GM21825 (cell line): ENCODE data around the gene GPRC5C.
A peak's percentile ranks its signal among the peaks of the same experiment; 100 is the strongest.
"Not testable (repeated sequence)": the region's sequence is repeated elsewhere in the genome, so short reads cannot be mapped to it uniquely, and the experiment has no call there.

Source experiments
- ATAC-seq: cut with Tn5 transposase; IDR thresholded peaks from one replicate; pipeline ENCODE4 v1.9.1; 2021; ENCODE audit warnings: mild to moderate bottlenecking, moderate library complexity; ENCODE audit not compliant: unreplicated experiment

GPRC5C gene

DNA sequence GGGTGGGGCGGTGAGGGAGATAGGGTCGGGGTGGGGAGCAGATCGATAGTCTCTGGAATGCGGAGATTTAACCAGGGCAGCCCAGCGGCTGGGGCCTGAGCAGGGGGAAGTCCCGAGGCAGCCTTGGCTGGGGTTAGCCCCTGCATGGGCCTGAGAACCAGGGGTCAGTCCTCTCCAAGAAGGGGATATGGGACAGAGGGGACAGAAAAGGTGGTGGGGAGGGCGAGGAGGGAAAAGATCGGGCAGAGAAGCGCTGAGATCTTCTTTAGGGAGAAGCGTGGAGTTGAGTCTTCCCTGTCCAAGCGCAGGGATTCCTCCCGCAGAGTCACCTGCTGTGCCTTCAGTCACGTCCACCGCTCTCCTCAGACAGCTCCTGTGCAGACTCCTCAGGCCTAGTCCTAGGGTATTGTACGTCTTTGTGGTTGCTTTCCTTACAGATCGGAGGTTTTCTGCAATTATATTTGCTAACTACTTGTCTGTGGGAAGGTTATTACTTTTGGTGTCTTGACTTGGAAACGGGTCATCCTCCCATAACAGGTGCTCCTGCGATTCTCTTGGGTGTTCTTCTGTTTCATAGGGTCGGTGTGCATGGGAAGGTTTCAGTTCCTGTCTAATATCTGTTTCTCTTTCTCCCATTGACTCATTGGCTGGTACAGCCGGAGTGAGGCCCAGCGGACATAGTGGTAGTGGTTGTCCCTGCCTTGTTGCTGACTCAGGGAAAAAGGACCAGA lies 35.5 kb downstream of the GPRC5C start:
- ATAC-seq: peak; percentile 45

DNA sequence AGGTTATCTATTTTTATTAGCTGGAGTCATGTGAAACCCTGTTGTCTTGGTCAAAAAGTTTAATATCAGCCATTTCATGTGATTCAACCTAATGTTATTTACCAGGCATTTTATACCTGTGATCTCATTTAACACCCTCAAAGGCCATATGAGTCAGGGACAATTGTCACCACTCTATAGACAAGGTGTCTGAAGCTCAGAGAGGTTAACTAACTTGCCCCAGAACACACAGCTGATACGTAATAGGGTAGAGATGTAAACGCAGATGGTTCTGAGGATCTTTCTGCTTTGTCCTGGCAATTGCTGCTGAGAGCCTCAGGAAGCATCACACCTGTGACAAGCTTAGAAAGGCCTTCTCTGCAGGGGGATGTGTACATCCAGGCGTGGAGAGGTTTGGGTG lies 39.5 kb downstream of the GPRC5C start:
- no peak for ATAC-seq

DNA sequence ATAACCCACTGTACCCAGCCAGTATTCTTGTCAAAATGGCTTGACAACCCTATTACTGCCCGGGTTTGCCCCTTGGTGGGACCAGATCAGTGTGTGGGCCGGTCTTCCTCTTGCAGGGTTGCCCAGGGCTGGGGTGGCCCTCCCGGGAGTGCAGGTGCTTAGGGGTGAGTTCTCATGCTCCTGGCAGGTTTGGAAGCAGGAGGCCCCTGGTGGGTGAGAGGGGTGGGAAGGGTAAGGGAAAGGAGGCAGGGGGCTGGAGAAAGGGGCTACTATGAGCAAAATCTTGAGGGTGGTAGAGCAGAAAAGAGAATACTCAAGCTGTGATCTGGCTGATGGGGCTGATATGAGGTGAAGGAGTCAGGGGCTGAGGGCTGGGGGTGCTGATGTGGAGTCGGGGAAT lies 41.0 kb downstream of the GPRC5C start:
- ATAC-seq: no peak

DNA sequence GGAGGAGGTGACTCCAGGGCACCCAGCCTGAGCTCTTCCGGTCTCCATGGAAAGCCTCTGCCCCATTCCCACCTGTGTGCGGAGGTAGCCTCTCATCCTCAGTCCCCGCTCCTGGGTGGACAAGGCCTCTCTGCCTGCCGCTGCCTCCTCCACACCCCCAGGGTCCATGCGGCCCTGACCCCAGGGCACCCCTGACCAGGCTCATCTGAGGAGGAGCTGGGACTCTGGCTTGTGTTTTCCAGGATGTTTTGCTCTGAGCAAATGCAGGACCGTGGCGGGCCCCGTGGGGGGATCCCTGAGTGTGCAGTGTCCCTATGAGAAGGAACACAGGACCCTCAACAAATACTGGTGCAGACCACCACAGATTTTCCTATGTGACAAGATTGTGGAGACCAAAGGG lies 41.4 kb downstream of the GPRC5C start:
- no peak for ATAC-seq

DNA sequence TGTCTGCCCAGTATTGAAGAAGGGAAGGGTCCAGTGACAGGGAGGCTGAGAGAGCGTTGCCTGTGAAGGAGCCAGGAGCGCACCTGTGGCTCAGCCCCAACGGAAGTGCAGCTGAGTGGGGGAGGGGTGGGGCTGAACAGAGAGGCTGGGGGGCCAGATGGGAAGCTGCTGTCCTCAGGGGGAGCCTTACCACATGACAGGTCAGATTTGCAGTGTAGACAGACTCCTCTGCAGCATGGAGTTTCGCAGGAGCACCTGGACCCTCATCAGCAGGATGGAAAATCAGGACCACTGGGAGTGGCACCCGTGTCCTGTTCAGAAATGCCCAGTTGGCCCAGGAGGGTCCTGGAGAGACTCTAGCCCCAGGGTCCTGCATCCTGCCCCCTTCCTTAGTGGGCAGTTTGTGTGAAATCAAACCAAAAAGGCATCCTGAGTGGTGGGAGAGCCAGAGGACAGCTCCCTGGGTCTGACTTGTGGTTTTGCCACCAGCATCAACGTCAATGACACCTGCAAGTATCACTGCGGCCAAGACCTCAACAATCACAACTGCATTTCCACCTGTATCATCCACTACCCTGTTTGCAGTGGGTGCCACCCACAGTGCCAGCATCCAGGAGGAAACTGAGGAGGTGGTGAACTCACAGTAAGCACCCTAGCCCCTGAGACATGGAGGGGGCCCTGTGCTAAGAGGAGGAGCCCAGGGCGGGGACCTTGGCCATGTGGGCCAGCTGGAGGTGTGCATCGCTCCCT lies 42.3 kb downstream of the GPRC5C start:
- no peak for ATAC-seq

DNA sequence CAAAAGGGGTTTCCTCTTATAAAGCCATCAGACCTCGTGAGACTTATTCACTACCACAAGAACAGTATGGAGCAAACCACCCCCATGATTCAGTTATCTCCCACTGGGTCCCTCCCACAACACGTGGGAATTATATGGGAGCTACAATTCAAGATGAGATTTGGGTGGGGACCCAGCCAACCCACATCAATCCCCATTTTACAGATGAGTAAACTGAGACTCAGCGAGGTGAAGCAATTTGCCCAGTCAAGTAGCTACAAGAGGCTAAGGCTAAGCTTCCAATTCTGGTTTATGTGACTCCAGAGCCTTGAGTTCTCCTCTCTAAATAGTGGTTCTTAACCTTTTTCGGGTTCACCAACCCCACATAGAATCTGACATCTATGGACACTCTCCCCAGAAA lies 43.3 kb downstream of the GPRC5C start:
- ATAC-seq: no peak

DNA sequence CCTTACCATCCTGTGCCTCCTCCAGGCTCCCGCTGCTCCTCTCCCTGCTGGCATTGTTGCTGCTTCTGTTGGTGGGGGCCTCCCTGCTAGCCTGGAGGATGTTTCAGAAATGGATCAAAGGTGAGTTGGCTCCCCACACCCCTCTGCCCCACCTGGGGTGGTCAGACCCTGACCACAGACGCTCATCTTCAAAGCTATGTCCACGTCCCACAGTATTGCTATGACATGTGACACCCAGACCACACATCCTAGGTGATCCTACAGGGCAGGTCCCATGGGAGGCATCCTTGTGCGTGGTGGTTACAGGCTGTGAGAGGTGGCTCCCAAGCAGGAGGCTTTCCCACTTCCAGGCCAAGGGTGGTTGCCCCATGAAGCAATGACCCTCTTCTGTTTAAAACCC lies 45.5 kb downstream of the GPRC5C start:
- ATAC-seq: no peak

DNA sequence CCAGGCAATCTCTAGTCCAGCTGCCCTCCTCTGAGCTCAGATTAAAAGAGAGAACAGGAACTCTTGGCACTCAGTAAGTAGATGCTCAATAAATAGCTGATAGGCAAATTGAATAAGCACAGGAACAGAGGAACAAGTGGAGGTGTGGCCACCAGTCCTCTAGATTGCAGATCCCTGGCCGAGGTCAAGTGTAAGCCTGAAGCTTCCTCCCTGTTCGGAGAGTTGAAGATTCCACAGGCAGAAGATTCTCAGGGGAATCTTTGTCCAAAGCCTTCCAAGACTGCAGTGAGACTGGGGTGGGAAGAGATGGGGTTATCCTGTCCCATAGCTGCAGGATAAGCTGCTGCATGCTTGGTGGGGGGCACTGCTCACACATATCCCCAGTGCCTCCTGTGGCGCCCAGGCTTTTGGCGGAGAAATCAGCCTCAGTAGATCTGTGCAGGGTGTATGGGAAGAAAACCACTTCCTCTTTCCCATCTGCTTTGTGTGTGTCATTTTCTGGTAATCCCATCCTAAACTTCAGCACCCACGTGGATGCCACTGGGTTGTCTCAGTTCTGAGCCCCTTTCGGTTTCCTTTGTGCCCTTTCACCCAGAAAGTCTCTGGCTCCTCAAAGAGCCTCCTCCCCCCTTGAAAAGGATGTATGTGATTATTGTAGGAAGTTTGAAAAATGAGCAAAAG lies 46.7 kb downstream of the GPRC5C start:
- ATAC-seq: no peak

DNA sequence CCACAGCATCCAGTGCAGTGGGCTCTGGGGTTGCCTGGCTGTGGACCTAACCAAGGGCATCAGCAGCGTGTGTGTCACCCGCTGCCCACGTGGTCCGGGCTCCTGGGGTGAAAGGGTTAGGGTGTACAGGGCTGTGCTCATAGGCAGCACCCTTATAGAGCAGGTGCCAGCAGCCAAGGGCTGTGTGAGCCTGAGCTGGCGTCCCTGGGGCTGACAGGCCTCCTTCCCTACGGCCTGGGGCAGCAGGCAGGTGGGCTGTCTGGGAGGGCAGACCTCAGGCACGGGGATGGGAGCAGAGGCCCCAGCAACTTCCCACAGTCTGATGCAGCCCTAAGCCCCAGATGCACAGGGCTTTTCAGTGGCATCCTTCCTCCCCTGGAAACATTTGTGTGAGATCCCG lies 48.4 kb downstream of the GPRC5C start:
- no peak for ATAC-seq

DNA sequence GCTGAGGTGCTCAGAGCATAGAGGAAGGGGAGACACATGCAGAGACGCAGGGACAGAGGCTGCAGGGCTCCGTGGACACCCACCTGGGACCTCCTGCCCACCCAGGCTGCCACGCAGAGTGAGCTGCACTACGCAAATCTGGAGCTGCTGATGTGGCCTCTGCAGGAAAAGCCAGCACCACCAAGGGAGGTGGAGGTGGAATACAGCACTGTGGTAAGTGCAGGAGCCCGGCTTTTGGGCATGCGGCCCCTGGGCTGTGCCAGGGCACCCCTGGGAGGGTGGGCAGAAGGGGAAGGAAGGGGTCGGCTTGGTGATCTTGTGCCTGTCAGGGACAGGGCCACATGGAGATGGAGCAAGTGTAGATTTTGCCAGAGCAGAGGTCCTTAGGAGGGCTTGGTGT lies 49.7 kb downstream of the GPRC5C start:
- no peak for ATAC-seq

DNA sequence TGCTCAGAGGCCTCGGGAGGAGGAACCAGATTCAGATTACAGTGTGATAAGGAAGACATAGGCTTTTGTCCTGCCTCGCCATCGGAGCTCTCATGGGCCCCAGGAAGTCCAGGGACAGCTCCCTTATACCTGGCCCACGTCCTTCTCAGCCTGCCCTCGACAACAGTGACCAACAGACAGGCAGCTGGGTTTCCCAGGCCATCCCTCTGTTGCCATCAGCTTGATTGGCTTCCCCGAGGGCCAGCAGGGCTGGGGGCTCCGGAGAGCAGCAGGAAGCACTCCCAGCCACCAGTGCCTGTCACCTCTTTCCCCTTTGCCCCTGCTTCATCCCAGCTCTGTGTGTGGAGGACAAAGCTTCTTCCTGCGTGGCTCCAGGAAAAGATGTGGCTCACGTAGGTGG lies 52.2 kb downstream of the GPRC5C start:
- ATAC-seq: no peak

DNA sequence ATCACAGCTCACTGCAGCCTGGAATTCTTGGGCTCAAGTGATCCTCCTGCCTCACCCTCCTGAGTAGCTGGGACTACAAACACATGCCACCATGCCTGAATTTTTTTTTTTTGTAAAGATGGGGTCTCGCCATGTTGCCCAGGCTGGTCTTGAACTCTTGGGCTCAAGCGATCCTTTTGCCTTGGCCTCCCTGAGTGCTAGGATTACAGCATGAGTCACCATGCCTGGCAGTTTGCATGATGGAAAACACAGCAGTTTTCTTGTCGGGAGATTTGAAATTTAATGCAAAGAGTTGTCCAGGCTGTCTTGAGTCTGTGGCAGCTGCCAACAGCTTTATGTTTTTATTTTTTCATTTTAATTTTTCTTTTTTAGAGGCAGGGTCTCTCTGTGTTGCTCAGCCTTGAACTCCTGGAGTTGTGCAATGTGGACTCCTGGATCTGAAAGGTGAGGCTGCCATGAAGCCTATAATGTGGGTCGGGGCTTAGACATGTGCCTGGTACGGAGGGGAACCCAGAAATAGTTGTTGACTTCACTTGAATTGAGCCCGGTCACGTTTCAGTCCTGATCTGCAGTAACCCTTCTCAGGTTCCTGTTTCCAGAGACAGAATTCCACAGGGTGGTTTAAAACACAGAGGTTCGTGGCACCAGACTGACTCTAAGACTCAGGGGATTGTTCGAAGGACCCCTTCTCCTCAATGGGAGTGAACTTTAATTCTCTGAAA lies 53.3 kb downstream of the GPRC5C start:
- no peak for ATAC-seq

DNA sequence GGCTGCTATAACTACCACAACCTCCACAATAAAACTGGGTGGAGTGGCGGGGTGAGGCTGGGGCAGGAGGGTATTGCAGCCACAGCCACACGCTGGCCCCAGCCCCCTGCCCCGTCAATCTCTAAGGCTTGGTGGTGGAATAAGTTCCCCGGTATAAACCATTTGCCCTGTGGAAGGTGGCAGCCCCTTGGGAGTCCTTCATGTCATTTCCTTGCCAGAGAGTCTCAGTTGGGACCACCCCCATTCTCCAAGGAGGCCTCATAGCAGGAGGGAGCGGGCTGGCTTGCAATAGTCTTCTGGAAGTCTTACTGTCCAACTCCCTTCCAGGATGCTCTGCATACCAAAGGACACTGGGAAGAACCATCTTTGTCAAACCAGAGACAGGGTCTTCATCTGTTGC lies 54.0 kb downstream of the GPRC5C start:
- ATAC-seq: no peak

DNA sequence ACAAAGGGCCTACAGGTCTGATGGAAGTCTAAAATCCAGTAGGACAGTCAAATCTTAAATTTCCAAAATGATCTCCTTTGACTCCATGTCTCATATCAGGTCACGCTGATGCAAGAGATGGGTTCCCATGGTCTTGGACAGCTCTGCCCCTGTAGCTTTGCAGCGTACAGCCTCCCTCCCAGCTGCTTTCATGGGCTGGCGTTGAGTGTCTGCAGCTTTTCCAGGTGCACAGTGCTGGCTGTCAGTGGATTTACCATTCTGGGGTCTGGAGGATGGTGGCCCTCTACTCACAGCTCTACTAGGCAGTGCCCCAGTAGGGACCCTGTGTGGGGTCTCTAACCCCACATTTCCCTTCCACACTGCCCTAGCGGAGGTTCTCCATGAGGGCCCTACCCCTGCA lies 56.4 kb downstream of the GPRC5C start:
- not testable (repeated sequence) for ATAC-seq

DNA sequence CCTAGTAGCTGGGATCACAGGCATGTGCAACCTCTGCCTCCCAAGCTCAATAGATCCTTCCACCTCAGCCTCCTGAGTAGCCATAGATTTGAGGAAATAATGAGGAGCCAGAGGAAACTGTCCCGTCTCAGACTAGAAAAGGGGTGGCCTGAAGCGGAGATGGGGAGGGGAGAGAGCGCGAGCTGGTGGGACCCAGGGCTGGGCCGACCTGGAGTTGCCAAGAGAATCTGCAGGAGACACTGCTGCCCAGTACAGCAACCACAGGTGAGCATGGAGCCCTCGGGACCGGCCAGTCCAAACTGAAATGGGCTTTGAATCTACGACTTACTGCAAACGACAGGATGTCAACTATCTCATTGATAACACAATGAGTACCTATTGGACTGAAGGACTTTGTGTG lies 58.8 kb downstream of the GPRC5C start:
- ATAC-seq: no peak

DNA sequence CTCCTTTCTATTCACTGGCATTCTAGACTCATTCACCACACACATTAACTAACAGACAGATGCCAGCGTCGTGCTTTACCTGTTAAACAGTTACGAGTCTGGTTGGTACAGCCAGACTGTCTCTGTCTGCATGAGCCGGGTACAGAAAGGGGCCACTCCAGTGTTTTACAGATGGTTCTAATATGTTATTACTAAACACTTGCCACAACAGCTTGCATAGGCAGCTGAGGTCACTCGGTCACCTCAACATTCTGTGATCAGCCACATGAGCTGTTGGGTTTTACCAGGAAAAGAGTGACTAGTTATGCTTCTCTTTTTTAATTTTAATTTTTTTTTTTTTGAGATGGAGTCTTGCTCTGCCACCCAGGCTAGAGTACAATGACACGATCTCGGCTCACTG lies 59.7 kb downstream of the GPRC5C start:
- no peak for ATAC-seq

DNA sequence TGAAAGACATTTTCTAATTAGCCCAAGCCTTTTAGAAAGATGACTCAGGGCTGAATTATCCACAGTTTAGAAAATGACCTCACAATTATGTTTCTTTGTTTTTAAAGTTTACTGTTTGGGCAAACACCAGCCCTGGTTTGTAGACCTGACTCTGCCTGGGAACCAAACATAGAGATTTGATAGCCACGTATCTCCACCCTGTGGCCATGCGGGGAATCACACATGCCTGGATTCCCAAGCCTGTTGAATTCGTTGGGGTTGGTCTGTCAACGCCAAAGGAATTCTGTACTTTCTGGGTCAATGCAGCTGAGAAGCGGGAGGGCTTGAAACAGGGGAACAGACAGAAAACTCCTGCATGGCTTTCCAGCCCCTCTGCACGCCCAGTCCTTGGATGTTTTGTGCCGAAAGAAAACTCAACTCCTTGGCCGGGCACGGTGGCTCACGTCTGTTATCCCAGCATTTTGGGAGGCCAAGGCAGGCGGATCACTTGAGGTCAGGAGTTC lies 61.5 kb downstream of the GPRC5C start:
- ATAC-seq: no peak
